ENCODE data around the gene UFSP2.

The UFSP2 gene

GRCh38 chr4:185425647-185426352 lies at the start of gene UFSP2:
TSS of gene UFSP2 (minus strand) at chr4:185425964. CDS start at chr4:185425868, 96 bp downstream.
- peak; percentile 84 for DNase-seq

GRCh38 chr4:185473247-185473646 lies 47.5 kb upstream of the UFSP2 start:
- no peak for DNase-seq

GRCh38 chr4:185472103-185472542 lies 46.4 kb upstream of the UFSP2 start:
- DNase-seq, result no peak

DNA sequence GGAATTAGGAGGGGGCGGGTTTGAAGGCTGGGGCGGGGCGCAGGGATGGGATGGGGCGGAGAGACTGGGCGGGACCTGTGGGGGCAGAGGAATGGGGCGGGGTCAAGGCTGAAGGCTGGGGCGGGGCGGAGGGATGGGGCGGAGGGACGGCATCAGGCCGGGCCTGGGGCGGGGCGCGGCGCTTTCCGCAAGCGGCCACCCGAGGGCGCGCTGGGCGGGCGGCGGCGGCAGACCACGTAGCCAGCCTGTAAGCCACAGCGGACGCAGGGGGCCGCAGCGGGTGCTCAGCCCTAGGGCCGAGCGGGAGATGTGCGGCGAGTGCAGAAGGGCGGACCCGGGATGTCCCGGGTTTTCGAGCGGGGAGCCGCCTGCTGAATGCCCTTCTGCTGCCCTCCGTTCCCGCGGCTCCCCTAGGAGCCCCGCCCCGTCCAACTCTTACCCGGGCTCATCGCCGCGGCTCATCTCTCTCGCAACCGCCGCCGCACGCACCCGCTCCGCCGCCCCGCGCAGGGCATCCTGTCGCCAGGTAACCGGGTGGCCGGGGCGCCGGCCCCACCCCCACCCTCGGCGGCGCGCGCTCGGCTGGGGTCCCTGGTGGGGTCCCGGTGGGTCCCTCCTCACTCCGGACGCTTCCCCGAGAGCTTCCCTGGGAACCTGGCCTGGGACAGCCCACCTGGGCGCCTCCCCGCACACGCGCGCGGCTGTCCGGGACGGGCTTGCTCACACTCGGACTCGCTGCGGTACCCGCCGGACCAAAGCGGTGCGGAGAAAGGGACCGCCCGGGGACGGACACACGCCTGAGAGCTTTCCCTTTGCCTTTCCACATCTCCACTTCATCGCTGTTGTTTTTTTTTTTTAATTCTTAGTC lies 45.7 kb upstream of the UFSP2 start, which contains the start of gene CCDC110:
TSS of gene CCDC110 (minus strand) at position 499 of the 868 bp plus-strand sequence. CDS start at position 449, 50 bp downstream.
- DNase-seq, result peak; percentile 93

DNA sequence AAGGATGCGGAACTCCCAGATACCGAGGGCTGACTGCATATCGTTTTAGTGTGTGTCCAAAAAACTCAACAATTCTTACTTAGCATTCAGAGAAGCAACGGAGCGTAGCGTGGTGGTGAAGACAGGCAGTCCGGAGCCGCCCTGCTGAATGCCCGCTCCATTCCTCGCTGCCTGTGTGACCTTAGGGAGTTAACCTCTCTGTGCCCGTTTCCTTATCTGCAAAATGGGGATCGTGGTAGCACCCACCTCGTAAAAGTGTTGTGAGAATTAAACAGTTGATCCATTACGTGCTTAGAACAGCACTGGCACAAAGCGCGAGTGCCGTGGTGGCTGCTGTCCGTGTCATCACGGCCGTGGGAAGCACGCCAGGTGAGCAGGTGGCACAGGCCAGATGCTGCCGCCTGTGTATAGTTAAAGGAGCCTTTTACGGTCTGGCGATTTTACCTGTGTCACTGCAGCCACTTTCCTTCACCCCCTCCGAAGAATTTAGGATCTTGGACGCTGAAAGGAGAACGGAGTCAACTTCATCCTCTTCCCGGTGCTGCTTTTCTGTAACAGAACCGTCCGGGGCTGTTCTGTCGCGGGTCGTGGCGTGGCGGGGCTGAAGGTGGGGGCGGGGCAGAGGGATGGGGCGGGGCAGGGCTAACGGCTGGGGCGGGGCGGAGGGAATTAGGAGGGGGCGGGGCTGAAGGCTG lies 44.9 kb upstream of the UFSP2 start:
- peak; percentile 48 for DNase-seq

- no peak for DNase-seq
These were observed 43.9 kb upstream of the UFSP2 start for GRCh38 chr4:185469580-185470154.

DNA sequence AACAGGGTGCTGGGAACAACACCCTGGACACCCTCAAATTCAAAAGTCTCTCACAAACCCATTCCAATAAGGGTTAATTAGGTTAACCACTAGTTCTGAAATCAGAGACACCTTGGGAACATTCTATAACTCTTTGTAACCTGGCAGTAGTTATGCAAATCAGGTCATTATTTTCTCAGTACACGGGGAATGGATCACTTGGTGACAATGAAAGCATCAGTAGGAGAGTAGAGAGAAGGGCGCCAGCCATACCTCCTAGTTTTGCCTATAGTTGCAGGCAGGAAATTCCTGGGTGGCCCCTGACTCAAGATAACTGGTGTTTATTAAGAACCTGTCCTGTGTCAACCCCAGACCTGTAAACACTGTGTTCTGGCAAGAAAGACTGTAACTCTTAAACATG lies 43.2 kb upstream of the UFSP2 start:
- no peak for DNase-seq

DNA sequence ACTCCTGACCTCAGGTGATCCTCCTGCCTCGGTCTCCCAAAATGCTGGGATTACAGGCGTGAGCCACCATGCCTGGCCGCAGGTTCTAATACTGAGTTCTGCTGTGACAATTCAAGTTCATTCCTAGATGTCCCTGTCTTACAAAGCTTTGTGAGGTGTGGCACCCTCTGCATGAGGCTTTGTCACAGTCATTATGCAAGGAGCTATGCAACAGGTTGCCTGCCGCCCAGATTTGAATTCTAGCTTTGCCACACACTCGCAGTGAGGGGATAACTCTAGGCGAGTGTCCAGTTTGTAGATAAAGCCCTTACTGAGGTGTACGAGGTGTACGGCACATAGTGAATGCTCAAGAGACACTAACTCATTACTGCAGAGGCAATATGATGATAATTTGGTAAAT lies 42.2 kb upstream of the UFSP2 start:
- DNase-seq, result no peak

DNA sequence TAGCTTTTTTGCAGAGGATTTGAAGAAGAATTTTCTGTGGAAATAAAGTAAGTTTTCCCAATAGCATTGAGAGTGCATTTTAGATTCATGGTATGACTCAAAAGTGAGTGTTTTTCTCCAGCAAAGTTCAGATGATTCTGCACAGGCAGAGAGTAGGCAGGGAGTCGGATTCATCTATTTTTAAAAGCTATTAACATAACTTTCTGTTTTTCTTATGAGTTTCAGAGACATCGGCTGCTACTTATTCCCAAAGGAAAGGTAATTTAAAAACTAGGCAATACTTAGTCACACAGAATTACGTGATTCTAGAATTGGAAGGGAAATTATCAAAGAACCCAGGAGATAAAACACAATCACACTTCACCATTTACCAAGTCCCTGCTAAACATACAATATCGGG lies 41.3 kb upstream of the UFSP2 start:
- DNase-seq, result no peak

GRCh38 chr4:185465707-185466106 lies 39.9 kb upstream of the UFSP2 start:
- no peak for DNase-seq

- no peak for DNase-seq
These were observed 39.1 kb upstream of the UFSP2 start for GRCh38 chr4:185464887-185465286.

DNA sequence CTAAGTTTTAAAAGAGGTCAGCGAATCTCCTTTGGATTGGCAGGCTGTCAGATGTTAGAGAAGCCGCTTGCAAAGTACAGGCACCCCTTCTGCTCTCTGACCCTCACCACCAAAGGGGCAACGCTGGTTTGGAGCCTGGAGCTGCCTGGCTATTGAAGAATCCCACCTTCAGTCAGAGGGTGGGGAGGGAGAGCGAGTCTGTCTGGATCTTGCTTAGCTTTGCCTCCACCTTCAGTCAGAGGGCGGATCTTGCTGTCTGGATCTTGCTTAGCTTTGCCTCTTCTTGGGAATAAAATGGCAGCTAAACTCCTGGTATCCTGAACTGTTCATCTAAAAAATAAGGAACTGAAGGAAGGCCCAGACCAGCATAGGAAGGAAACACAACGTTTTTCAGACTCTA lies 38.4 kb upstream of the UFSP2 start:
- no peak for DNase-seq

DNA sequence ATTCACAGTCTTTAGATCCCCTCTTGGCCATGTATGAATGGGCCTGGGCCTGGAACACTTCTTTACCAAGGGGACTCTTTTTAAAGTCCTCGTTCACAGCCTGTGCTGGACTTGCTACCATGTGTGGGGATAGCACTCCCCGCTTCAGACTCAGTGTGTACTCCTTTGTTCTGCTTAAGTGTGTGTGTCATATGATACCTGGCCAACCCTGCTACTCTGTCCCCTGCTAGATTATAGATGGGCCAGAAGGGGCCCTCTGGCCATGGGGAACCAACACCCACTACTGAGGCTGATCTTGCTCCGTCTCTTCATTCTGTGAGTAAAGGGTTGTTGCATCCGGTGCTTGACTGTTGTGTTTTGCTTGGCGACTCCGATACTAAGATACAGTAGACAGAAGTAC lies 37.8 kb upstream of the UFSP2 start:
- no peak for DNase-seq

- no peak for DNase-seq
These were observed 35.8 kb upstream of the UFSP2 start for GRCh38 chr4:185461565-185461964.

GRCh38 chr4:185457136-185457535 lies 31.4 kb upstream of the UFSP2 start:
- DNase-seq, result no peak

DNA sequence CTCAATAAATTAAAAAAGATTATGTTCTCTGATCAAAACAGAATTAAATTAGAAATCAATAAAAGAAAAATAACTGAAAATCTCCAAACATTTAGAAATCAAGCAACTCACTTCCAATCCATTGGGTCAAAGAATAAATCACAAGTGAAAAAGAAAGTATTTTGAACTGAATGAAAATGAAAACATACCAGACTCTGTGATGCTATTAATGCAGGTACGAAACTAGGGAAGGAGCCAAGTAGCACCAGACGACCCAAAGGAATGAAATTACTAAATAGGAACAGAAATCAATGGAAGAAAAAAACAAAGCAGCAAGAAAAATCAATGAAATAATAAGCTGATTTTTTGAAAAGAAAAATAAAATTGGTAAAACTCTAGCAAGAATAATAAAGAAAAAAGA lies 30.4 kb upstream of the UFSP2 start:
- DNase-seq, result no peak

GRCh38 chr4:185445209-185445608 lies 19.4 kb upstream of the UFSP2 start:
- no peak for DNase-seq

DNA sequence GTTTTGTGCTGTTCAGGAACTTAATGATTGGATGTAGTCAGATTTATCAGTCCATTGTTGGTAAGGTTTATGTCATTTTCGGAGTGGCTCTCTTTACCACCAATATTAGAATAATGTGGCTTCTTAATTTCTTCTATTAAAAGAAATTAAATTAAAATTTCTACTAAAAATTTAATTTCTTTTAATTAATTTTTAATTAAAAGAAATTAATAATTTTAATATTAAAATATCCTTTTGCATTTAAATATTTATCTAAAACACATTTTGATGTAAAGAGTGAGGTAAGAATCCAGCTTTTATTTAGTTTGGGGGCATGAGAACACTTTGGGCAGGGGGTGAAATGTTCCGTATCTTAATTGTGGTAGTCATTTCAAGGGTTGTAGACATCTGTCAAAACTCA lies 15.7 kb upstream of the UFSP2 start:
- DNase-seq, result no peak

DNA sequence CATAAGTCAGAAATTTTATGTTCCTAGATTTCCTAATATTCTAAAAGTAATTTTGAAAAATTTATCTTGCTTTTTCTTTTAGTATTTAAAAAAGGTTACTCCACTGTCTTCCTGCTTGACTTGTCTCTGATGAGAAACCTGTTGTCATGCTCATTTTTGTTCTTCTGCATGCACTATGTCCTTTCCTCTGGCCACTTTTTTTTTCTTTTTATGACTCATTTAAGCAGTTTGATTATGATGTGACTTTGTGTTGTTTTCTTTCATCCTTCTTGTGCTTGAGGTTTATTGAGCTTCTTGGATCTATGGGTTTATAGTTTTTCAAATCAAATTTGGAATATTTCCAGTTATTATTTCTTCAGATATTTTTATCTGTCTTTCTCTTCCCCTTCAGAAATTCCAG lies 12.0 kb upstream of the UFSP2 start:
- no peak for DNase-seq

DNA sequence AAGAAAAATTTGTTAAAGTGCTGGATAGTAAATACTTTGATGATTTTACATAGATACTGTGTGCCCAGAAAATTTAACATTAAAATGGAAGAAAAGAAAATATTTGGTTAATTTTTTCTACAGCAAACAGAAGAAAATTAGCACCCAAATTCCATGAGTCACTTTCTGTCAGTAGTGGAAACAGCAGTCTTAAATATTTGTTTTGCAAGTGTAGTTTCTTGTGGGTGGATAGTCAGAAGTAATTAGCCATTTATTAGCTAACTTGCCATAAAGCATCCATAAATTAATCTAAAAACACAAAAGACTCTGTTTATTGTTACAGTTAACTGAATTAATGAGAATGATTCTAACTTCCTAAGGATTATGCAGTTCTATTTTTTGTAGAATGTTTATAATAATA lies 9.7 kb upstream of the UFSP2 start:
- DNase-seq, result no peak

DNA sequence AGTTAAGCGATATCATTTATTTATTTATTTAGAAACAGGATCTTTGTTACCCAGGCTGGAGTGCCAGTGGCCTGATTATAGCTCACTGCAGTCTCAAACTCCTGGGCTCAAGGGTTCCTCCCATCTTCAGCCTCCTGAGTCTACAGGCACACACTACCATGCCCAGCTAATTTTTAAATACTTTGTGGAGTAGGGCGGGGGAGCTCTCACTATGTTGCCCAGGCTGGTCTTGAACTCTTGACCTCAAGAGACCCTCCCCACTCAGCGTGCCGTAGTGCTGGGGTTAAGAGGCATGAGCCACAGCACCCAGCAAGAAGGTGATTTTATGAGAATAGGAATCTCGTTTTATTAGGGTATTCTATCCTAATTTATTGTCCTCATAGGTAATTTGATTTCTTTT lies 3.9 kb upstream of the UFSP2 start:
- no peak for DNase-seq

DNA sequence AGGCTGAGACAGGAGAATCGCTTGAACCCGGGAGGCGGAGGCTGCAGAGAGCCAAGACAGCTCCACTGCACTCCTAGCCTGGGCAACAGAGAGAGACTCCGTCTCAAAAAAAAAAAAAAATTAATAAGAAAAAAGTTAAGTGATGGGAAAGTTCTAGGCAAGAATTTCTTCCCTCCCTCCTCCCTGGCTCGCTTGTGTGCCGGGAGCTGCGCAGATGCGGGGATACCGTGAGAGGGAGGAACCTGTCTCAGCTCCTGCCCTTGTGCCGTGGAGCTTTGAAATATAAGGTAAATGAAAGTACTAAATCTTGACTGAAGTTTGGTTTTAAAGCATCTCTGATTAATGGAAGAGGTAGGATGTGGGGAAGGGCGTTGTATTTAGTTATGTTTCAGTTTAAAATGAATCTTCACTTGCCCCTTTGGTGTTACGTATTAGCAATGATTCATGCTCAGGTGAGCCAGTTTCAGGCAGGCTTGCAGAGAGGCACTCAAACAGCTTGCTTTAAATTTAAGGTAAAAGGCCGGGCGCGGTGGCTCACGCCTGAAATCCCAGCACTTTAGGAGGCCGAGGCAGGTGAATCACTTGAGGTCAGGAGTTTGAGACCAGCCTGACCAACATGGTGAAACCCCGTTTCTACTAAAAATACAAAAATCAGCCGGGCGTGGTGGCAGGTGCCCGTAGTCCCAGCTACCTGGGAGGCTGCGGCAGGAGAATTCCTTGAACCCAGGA lies 1.4 kb upstream of the UFSP2 start:
- DNase-seq, result no peak
